ENCODE results near the gene RFX2.

Gene RFX2

GRCh38 chr19:5987077-5987818 is 123.1 kb downstream of the RFX2 start:
- TF ChIP-seq GATA3 (IDR thresholded peaks at IDR 0.05; ENCODE audit: low read depth, low read length) (no peak), GATA2 (IDR thresholded peaks at IDR 0.05; ENCODE audit: low read depth, low read length) (no peak)

- TF ChIP-seq GATA3 (IDR thresholded peaks at IDR 0.05; ENCODE audit: low read depth, low read length) (no peak), GATA2 (IDR thresholded peaks at IDR 0.05; ENCODE audit: low read depth, low read length) (no peak)
These were observed 125.1 kb downstream of the RFX2 start for GRCh38 chr19:5985098-5985783.

- TF ChIP-seq GATA2 (IDR thresholded peaks at IDR 0.05; ENCODE audit: low read depth, low read length), result no peak
- TF ChIP-seq GATA3 (IDR thresholded peaks at IDR 0.05; ENCODE audit: low read depth, low read length), result no peak
These were observed 125.7 kb downstream of the RFX2 start for GRCh38 chr19:5984600-5984999.

- TF ChIP-seq GATA3 (IDR thresholded peaks at IDR 0.05; ENCODE audit: low read depth, low read length) (no peak), GATA2 (IDR thresholded peaks at IDR 0.05; ENCODE audit: low read depth, low read length) (no peak)
These were observed 126.8 kb downstream of the RFX2 start for GRCh38 chr19:5983367-5983955.

- TF ChIP-seq GATA3 (IDR thresholded peaks at IDR 0.05; ENCODE audit: low read depth, low read length), result no peak
- no peak for TF ChIP-seq GATA2 (IDR thresholded peaks at IDR 0.05; ENCODE audit: low read depth, low read length)
These were observed 131.4 kb downstream of the RFX2 start for GRCh38 chr19:5978606-5979552.

GRCh38 chr19:5977785-5978605 is 132.3 kb downstream of the RFX2 start, which contains the start of gene RANBP3:
RANBP3 (minus strand) TSS chr19:5978140; CDS start chr19:5978082, 58 bp downstream.
- no peak for TF ChIP-seq GATA2 (IDR thresholded peaks at IDR 0.05; ENCODE audit: low read depth, low read length)
- no peak for TF ChIP-seq GATA3 (IDR thresholded peaks at IDR 0.05; ENCODE audit: low read depth, low read length)

GRCh38 chr19:5977222-5977784 is 133.0 kb downstream of the RFX2 start:
- no peak for TF ChIP-seq GATA2 (IDR thresholded peaks at IDR 0.05; ENCODE audit: low read depth, low read length)
- no peak for TF ChIP-seq GATA3 (IDR thresholded peaks at IDR 0.05; ENCODE audit: low read depth, low read length)

GRCh38 chr19:5976768-5977167 is 133.5 kb downstream of the RFX2 start:
- TF ChIP-seq GATA2 (IDR thresholded peaks at IDR 0.05; ENCODE audit: low read depth, low read length) (no peak), GATA3 (IDR thresholded peaks at IDR 0.05; ENCODE audit: low read depth, low read length) (no peak)

GRCh38 chr19:5975388-5975728 is 134.9 kb downstream of the RFX2 start:
- no peak for TF ChIP-seq GATA3 (IDR thresholded peaks at IDR 0.05; ENCODE audit: low read depth, low read length)
- TF ChIP-seq GATA2 (IDR thresholded peaks at IDR 0.05; ENCODE audit: low read depth, low read length), result no peak

GRCh38 chr19:5974721-5975387 is 135.4 kb downstream of the RFX2 start:
- TF ChIP-seq GATA3 (IDR thresholded peaks at IDR 0.05; ENCODE audit: low read depth, low read length) (no peak), GATA2 (IDR thresholded peaks at IDR 0.05; ENCODE audit: low read depth, low read length) (no peak)

GRCh38 chr19:5973867-5974635 is 136.2 kb downstream of the RFX2 start:
- no peak for TF ChIP-seq GATA3 (IDR thresholded peaks at IDR 0.05; ENCODE audit: low read depth, low read length)
- no peak for TF ChIP-seq GATA2 (IDR thresholded peaks at IDR 0.05; ENCODE audit: low read depth, low read length)
